Stomach (tissue), 4 donors: ENCODE results near the gene VPS54.

ENCODE experiments used
- CTCF ChIP-seq, 7 experiments: fragments of 450-650 bp in 4 of 7; fragments of 200-600 bp in 3 of 7; sonication (generic) in 3 of 7; IDR thresholded peaks; one replicate each; pipeline ENCODE4 v1.5.1; 2016 to 2019; ENCODE audit warnings: antibody characterized with exemption in 7 of 7, control low read depth in 2 of 7, mild to moderate bottlenecking in 1 of 7
- EP300 ChIP-seq: sonication (generic); formaldehyde crosslinking; IDR thresholded peaks from one replicate; pipeline ENCODE4 v1.6.1; 2017; ENCODE audit warnings: antibody characterized with exemption
- POLR2A ChIP-seq, 4 donors: fragments of 450-650 bp; IDR thresholded peaks; one replicate each; pipeline ENCODE4 v1.6.1; 2016; ENCODE audit warnings: antibody characterized with exemption in 4 of 4, control low read depth in 2 of 4, mild to moderate bottlenecking in 1 of 4, moderate library complexity in 1 of 4

GRCh38 chr2:63899639-63900038 lies 119.6 kb downstream of the VPS54 start:
- TF ChIP-seq CTCF (IDR thresholded peaks at IDR 0.05), result no peak
- no peak for TF ChIP-seq EP300
- no peak for TF ChIP-seq POLR2A (IDR thresholded peaks at IDR 0.05)
